ENCODE data around the gene DENND2A.

DNA sequence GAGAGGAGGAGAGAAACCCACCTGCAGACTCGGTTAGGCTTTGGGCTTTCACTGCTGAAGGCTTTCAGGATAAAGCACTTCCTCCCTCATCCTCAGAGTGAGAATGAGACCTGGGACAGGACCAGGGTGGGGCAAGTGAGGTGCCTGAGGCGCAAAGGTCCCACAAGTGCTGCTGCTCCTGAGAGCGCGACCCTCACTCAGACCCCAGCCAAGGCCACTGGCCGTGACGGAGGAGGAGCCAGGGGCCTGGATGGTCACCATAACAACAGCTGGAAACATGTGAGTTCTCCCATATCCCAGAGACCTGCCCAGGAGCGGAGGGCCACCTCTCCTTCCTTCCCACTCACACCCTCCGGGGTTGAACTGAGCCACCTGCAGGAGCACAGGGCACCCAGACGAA, 114.4 kb downstream of the DENND2A start:
- TF ChIP-seq CTCF (IDR thresholded peaks at IDR 0.05; ENCODE audit: poor library complexity), result no peak
- TF ChIP-seq EZH2phosphoT487 (IDR thresholded peaks at IDR 0.05; ENCODE audit: low read depth, severe bottlenecking, unreplicated experiment), result no peak
- TF ChIP-seq EZH2 (IDR thresholded peaks at IDR 0.05; ENCODE audit: borderline replicate concordance), result no peak

All from hepatocyte (in vitro differentiated cells).